H9 (cell line): ENCODE results near the gene CLEC4E. TPM values are rescaled to one million over a fixed set of nuclear protein-coding genes. Genes with fewer than 3 reads are reported as not detected.
"Not testable (repeated sequence)": the region's sequence is repeated elsewhere in the genome, so short reads cannot be mapped to it uniquely, and the experiment has no call there.

Experiments used
- DNase-seq: peaks from one replicate; pipeline ENCODE4 v3.0.0-alpha.2; 2017
- H2AFZ ChIP-seq: one replicate; pipeline ENCODE4 v1.6.1; 2013; ENCODE audit warnings: mild to moderate bottlenecking, low read length, control low read depth, moderate library complexity
- H2AK5ac ChIP-seq: 2 replicates; pipeline ENCODE4 v1.6.1; 2013; ENCODE audit warnings: low read length, control low read depth, mixed read lengths; ENCODE audit not compliant: insufficient read length
- H2BK120ac ChIP-seq: one replicate; pipeline ENCODE4 v1.6.1; 2013; ENCODE audit warnings: low read depth, mild to moderate bottlenecking, low read length, control low read depth, inconsistent platforms; ENCODE audit not compliant: poor library complexity, severe bottlenecking
- H2BK12ac ChIP-seq: 2 replicates; pipeline ENCODE4 v1.6.1; 2013; ENCODE audit warnings: low read length, control low read depth, mixed read lengths, low read depth; ENCODE audit not compliant: insufficient read length
- H2BK15ac ChIP-seq: 2 replicates; pipeline ENCODE4 v1.6.1; 2013; ENCODE audit warnings: low read depth, low read length, control low read depth
- H2BK20ac ChIP-seq: one replicate; pipeline ENCODE4 v1.6.1; 2013; ENCODE audit warnings: low read depth, mild to moderate bottlenecking, low read length, control low read depth, inconsistent platforms; ENCODE audit not compliant: poor library complexity, severe bottlenecking
- H2BK5ac ChIP-seq: 2 replicates; pipeline ENCODE4 v1.6.1; 2013; ENCODE audit warnings: low read length, control low read depth, mixed read lengths; ENCODE audit not compliant: insufficient read length
- H3K14ac ChIP-seq: 2 replicates; pipeline ENCODE4 v1.6.1; 2013; ENCODE audit warnings: low read length, control low read depth; ENCODE audit not compliant: insufficient read depth
- H3K18ac ChIP-seq: 2 replicates; pipeline ENCODE4 v1.6.1; 2013; ENCODE audit warnings: low read depth, mild to moderate bottlenecking, mixed read lengths, low read length, control low read depth; ENCODE audit not compliant: insufficient read length
- H3K23ac ChIP-seq: 2 replicates; pipeline ENCODE4 v1.6.1; 2013; ENCODE audit warnings: low read length, control low read depth, mixed read lengths, low read depth; ENCODE audit not compliant: insufficient read length
- H3K23me2 ChIP-seq: 2 replicates; pipeline ENCODE4 v1.6.1; 2013; ENCODE audit warnings: low read depth, mild to moderate bottlenecking, mixed read lengths, low read length, control low read depth; ENCODE audit not compliant: insufficient read length, poor library complexity, severe bottlenecking
- H3K27ac ChIP-seq: 2 replicates; pipeline ENCODE4 v1.5.1; 2013; ENCODE audit warnings: low read length, control low read depth, mixed read lengths, low read depth; ENCODE audit not compliant: insufficient read length
- H3K27me3 ChIP-seq: 2 replicates; pipeline ENCODE4 v1.6.1; 2013; ENCODE audit warnings: low read length, control low read depth, inconsistent platforms; ENCODE audit not compliant: insufficient read depth
- H3K4ac ChIP-seq: 2 replicates; pipeline ENCODE4 v1.6.1; 2013; ENCODE audit warnings: low read depth, mild to moderate bottlenecking, control low read depth, inconsistent platforms, low read length, moderate library complexity
- H3K4me1 ChIP-seq: 2 replicates; pipeline ENCODE4 v1.6.1; 2013; ENCODE audit warnings: low read length, control low read depth, inconsistent platforms; ENCODE audit not compliant: insufficient read depth
- H3K4me2 ChIP-seq: 2 replicates; pipeline ENCODE4 v1.6.1; 2013; ENCODE audit warnings: low read length, control low read depth, mixed read lengths; ENCODE audit not compliant: insufficient read length, insufficient read depth
- H3K56ac ChIP-seq: 2 replicates; pipeline ENCODE4 v1.6.1; 2013; ENCODE audit warnings: low read depth, mild to moderate bottlenecking, mixed read lengths, low read length, control low read depth; ENCODE audit not compliant: insufficient read length
- H3K79me1 ChIP-seq: 2 replicates; pipeline ENCODE4 v1.6.1; 2013; ENCODE audit warnings: low read depth, mild to moderate bottlenecking, moderate library complexity, low read length, control low read depth, inconsistent platforms; ENCODE audit not compliant: insufficient read depth, poor library complexity, severe bottlenecking
- H3K79me2 ChIP-seq: 2 replicates; pipeline ENCODE4 v1.6.1; 2013; ENCODE audit warnings: low read length, control low read depth, inconsistent platforms; ENCODE audit not compliant: insufficient read depth
- H3K9ac ChIP-seq: 2 replicates; pipeline ENCODE4 v1.6.1; 2013; ENCODE audit warnings: low read length, control low read depth, mixed read lengths; ENCODE audit not compliant: insufficient read length; ENCODE audit errors: extremely low read depth
- H3K9me3 ChIP-seq: one replicate; pipeline ENCODE4 v1.6.1; 2013; ENCODE audit warnings: low read depth, low read length, inconsistent platforms; ENCODE audit not compliant: control insufficient read depth
- H3T11ph ChIP-seq: one replicate; pipeline ENCODE4 v1.6.1; 2013; ENCODE audit warnings: mild to moderate bottlenecking, low read length, control low read depth, inconsistent platforms
- H4K20me1 ChIP-seq: one replicate; pipeline ENCODE4 v1.6.1; 2013; ENCODE audit not compliant: control insufficient read depth, insufficient read length, insufficient read depth
- H4K5ac ChIP-seq: 2 replicates; pipeline ENCODE4 v1.6.1; 2013; ENCODE audit warnings: low read depth, mild to moderate bottlenecking, mixed read lengths, low read length, control low read depth; ENCODE audit not compliant: insufficient read length
- H4K8ac ChIP-seq: replicated peaks from 2 replicates; pipeline ENCODE4 v1.6.1; 2013; ENCODE audit warnings: low read length, control low read depth, mixed read lengths, low read depth; ENCODE audit not compliant: insufficient read length
- H4K91ac ChIP-seq: 2 replicates; pipeline ENCODE4 v1.6.1; 2013; ENCODE audit warnings: low read depth, mild to moderate bottlenecking, moderate library complexity, mixed read lengths, low read length, control low read depth; ENCODE audit not compliant: insufficient read length
- H3K27ac Mint-ChIP-seq, 3 experiments: 2 replicates in 2 of 3; 3 replicates in 1 of 3; pipeline ENCODE4 v1.8.0; 2020 to 2021; ENCODE audit warnings: mixed read lengths in 3 of 3, mild to moderate bottlenecking in 1 of 3, moderate library complexity in 1 of 3
- H3K27me3 Mint-ChIP-seq: 2 replicates; pipeline ENCODE4 v1.8.0; 2021; ENCODE audit warnings: low read depth, mild to moderate bottlenecking, moderate library complexity, mixed read lengths
- H3K36me3 Mint-ChIP-seq, 3 experiments: 2 replicates in 2 of 3; 3 replicates in 1 of 3; pipeline ENCODE4 v1.8.0; 2020 to 2021; ENCODE audit warnings: low read depth in 3 of 3, mixed read lengths in 3 of 3; ENCODE audit not compliant: insufficient read depth in 1 of 3
- H3K4me1 Mint-ChIP-seq, 2 experiments: 2 replicates each; pipeline ENCODE4 v1.8.0; 2020; ENCODE audit warnings: mixed read lengths in 2 of 2
- H3K4me3 Mint-ChIP-seq, 2 experiments: 2 replicates in 1 of 2; 3 replicates in 1 of 2; pipeline ENCODE4 v1.8.0; 2020 to 2021; ENCODE audit warnings: mild to moderate bottlenecking in 2 of 2, mixed read lengths in 2 of 2, moderate library complexity in 1 of 2
- H3K9me3 Mint-ChIP-seq, 2 experiments: 2 replicates in 1 of 2; 3 replicates in 1 of 2; pipeline ENCODE4 v1.8.0; 2020; ENCODE audit warnings: mild to moderate bottlenecking in 2 of 2, mixed read lengths in 2 of 2, moderate library complexity in 1 of 2
- WGBS: extraction: QIAGEN DNeasy Blood & Tissue Kit; methylation state at CpG from one replicate; pipeline ENCODE4 v1.1.7; 2013; ENCODE audit warnings: missing lambda C conversion rate, low lambda C conversion rate, mixed read lengths; ENCODE audit not compliant: insufficient read length; ENCODE audit errors: extremely low coverage; 5-methylcytosine and 5-hydroxymethylcytosine counted together
- long read RNA-seq: library from polyadenylated mRNA; unstranded; transcript quantifications from one replicate; pipeline ENCODE4 v2.0.0, GENCODE V29; 2020
- total RNA-seq: library from RNA; stranded (reverse); gene quantifications from 2 replicates; pipeline ENCODE4 v1.2.1, GENCODE V29; 2021

CLEC4E gene
- total RNA-seq = 0.18 TPM in 1 of 2 replicates, not detected in the other
- long read RNA-seq = 0 reads

- not testable (repeated sequence) for H3K9me3 ChIP-seq, H3K27ac ChIP-seq, H3K9me3 Mint-ChIP-seq, H3K56ac ChIP-seq, H3K4me1 ChIP-seq, H3K27me3 ChIP-seq, DNase-seq, H4K5ac ChIP-seq, H3K4ac ChIP-seq, H2BK20ac ChIP-seq, H3K9ac ChIP-seq, H4K20me1 ChIP-seq, H3K36me3 Mint-ChIP-seq, H3T11ph ChIP-seq, H3K14ac ChIP-seq, H2BK120ac ChIP-seq, H3K79me2 ChIP-seq, H3K23ac ChIP-seq, H2AK5ac ChIP-seq, H4K8ac ChIP-seq, H2BK12ac ChIP-seq, H3K4me3 Mint-ChIP-seq, H3K79me1 ChIP-seq, H3K23me2 ChIP-seq, H2BK5ac ChIP-seq, H3K27ac Mint-ChIP-seq, H2AFZ ChIP-seq, H3K18ac ChIP-seq, H3K27me3 Mint-ChIP-seq, H4K91ac ChIP-seq, H2BK15ac ChIP-seq, H3K4me2 ChIP-seq
- WGBS = no CpG with 5 or more reads among the region's 4 CpGs
- peaks cover 3 to 14% of the 10 kb centered on the region in 2 experiments; a peak in 2 of 4 replicates for H3K4me1 Mint-ChIP-seq
Measured at GRCh38 chr12:8540831-8541230, at the start of gene CLEC4E. Gene CLEC4E, minus strand, starts transcription at chr12:8540905. Its CDS starts 108 bp downstream, at chr12:8540797.
